ENCODE data around the gene NDUFB6.
"Not testable (repeated sequence)": the region's sequence is repeated elsewhere in the genome, so short reads cannot be mapped to it uniquely, and the experiment has no call there.

The NDUFB6 gene

GRCh38 chr9:32572900-32573523, at the start of gene NDUFB6:
NDUFB6 (minus strand) TSS chr9:32573159; CDS start chr9:32573060, 99 bp downstream.
- peak; percentile 98 for DNase-seq

GRCh38 chr9:32618261-32618660, 45.3 kb upstream of the NDUFB6 start:
- DNase-seq: no peak

GRCh38 chr9:32606811-32607210, 33.9 kb upstream of the NDUFB6 start:
- DNase-seq: no peak

DNA sequence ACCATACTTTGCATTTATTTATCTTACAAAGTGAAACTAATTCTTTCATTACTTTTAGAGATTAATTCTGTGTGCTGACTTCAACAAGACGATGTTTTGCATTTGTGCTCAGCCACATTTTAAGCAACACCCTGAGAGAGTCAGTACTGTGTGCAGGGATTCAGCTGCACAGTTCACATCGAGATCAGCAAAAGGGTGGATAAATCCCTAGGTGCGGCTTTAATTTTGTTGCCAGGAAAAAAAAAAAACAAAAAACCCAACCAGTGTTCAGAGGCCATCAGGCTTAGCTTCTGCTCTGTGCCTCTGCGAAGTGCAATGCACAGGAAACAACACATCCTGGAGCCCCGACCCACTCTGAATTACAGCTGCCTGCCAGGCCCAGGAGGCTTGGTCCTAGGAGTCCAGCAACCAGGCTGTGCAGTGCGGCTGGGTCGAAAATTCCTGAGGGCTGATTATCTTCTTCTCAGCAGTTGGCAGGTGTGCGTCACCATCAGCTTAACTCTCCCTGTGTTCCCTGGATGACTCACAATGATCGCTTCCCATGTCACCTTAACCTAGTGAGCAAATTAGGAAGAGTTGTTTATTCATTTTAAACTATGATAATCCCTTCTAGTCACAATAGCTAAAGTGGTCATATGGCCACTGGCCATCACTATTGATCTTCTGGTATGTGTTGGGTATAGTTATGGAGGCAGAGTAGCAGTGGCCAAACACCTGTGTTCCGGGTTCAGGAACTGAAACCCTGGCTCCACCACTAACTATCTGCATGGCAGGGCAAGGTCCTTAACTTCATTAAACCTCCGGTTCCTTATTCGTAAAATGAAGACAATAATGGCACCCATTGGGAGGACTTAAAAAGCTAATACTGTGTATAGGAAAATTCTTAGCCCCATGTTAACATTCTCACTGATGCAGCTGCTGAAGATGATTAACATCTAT, 31.2 kb upstream of the NDUFB6 start:
- DNase-seq: no peak

DNA sequence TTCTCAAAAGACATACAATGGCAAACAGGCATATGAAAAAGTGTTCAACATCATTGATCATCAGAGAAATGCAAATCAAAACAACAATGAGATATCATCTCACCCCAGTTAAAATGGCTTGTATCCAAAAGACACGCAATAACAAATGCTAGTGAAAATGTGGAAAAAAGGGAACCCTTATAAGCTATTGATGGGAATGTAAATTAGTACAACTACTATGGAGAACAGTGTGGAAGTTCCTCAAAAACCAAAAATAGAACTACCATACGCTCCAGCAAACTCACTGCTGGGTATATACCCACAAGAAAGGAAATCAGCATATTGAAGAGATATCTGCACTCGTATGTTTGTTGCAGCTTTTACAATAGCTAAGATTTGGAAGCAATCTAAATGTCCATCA, 26.1 kb upstream of the NDUFB6 start:
- DNase-seq: not testable (repeated sequence)

- DNase-seq: no peak
Observed at GRCh38 chr9:32596936-32597335, 24.0 kb upstream of the NDUFB6 start.

DNA sequence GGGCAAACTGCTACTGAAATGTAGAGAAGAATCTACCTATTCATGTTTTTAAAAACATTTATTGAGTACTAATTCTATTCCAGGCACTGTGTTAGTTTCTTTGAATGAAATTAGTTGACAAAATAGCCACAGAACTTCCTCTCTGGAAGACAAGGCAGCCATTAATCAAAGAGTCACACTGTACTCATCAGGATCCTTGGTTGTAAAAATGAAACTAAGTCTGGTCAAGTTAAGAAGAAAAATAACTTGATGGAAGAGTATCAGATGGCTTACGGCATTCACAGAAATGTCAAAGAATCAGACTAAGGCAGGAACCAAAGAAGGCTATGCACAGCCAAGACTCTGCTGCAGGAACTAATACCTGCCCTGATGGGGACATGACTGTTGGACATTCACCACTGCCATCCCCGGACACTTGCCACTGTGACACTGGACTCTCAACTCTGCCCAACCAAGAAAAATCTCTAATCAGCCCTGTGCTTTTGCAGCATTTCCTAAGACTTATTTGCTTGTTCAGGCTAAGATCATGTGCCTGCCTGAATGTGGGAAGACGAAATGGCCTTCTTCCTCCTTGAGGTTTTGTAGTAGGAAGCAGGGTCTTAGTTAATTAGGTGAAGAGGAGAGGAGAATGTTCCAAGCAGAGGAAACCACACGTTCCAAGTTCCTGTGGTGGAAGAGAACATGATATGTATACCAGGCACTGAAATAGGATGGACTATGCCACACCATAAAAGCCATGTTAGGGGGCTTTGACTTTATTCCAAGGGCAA, 23.3 kb upstream of the NDUFB6 start:
- DNase-seq: no peak

DNA sequence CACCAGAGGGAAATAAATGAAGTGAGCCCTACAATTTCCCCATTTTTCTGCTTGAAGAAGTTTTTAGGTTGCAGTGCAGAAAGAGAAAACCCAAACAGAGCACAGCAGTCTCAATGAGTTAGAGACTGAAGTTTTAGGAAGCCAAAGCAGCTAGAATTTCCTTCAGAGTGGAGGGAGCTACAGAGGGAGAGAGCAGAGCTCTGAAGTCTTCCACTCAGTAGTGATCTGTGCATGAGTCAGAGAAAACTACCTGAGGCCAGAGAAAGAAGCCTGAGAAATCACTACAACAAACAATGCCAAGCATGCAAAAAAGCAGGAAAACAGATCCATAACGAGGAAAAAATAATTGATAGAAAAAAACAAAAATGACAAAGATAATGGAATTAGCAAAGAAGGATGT, 17.9 kb upstream of the NDUFB6 start:
- DNase-seq: no peak

DNA sequence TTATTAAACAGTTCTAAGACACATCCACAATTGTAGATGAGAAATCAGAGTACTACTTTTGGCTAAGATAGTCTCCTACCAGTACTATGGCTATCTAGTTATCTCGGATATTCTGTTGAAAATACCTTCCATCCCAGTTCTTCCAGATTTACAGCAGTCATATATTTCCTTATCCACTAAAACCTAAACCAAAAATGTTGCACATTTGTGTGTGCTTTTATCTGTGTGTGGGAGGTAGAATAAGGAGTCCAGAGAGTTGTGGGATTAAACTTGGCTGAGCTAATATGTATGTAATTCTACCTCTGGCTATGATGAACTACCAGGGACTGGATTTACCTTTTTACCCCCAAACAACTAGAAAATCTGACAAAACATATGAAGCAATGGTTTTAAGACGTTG, 17.5 kb upstream of the NDUFB6 start:
- DNase-seq: no peak

DNA sequence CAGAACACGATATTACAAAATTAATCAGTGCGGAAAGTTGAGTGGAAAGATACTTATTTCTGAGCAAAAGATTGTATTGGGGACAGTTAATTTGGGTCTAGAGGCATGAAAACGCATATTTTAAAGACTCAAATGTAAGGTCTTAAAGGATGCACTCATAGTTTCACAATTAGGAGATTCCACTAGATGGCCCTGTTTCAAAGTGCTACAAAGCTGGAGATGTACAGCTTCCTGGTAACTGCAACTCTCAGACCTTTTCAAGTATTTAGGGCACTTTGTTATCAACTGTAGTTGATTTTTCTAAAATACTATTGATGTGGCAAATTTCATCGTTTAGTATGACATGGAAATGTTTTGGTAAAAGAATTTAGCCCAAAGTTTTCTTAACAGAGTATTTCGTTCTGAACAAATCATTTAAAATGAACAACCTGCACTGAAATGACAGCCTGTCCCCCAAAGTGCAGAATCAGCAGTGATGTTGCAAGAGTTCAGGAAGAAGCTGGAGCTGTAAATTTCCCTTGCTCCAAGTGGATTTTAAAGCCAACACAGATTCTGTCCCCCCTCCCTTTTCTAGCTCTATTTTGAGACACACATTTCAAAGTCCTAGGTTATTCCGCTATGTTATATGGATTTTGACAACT, 16.2 kb upstream of the NDUFB6 start:
- no peak for DNase-seq

GRCh38 chr9:32587901-32588300, 14.9 kb upstream of the NDUFB6 start:
- no peak for DNase-seq

DNA sequence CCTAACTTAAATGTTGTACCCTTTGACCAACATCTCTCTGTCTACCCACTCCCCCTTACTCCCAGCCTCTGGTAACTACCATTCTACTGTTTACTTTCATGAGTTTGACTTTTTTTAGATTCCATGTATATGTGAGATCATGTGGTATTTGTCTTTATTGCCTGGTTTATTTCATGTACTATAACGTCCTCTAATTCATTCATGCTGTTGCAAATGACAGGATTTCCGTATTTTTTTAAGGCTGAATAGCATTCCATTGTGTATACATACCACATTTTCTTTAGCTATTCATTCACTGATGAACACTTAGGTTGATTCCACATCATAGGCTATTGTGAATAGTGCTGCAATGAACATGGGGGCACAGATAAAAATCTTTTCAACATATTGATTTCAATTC, 11.8 kb upstream of the NDUFB6 start:
- DNase-seq: no peak

GRCh38 chr9:32581512-32582143, 8.7 kb upstream of the NDUFB6 start:
- no peak for DNase-seq

DNA sequence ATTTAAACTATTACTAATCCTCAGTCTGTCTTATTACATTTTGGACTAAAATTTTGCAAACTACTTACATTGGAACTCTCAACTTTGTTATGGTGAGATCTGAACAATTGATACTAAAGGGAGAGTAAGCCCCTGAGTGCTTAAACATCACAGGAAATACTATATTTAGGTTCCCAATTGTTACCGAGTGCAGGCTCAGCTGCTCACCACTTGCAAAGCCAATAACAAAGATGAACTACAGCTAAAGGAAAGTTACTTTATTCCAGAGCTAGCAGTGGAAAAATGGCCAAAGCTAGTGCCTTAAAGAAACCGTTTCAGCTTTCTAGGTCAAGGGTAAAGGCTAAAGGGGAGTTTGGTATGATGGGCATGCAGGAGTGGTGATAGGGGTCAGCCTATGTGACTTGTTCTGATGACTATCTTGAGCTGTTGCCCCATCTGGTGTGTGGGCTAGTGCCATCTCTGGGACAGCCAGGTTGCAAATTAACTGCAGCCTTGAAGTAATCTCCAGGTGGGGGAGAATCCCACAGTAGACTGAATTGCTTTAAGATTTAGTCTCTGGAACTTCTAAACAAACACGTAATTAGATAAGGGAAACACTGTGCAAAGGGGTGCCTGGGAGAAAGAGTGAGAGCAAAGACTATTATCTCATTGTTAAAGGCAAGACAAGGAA, 7.8 kb upstream of the NDUFB6 start:
- no peak for DNase-seq

GRCh38 chr9:32579706-32580331, 6.9 kb upstream of the NDUFB6 start:
- peak; percentile 88 for DNase-seq

DNA sequence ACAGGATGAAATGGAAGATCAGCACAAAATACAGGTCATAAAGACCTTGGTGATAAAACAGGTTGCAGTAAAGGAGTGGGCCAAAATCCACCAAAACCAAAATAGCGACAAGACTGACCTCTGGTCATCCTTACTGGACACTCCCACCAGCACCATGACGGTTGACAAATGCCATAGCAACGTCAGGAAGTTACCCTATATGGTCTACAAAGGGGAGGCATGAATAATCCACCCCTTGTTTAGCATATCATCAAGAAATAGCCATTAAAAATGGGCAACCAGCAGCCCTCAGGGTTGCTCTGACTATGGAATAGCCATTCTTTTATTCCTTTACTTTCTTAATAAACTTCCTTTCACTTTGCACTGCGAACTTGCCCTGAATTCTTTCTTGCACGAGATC, 6.0 kb upstream of the NDUFB6 start:
- no peak for DNase-seq

GRCh38 chr9:32577316-32577715, 4.4 kb upstream of the NDUFB6 start:
- DNase-seq: no peak

DNA sequence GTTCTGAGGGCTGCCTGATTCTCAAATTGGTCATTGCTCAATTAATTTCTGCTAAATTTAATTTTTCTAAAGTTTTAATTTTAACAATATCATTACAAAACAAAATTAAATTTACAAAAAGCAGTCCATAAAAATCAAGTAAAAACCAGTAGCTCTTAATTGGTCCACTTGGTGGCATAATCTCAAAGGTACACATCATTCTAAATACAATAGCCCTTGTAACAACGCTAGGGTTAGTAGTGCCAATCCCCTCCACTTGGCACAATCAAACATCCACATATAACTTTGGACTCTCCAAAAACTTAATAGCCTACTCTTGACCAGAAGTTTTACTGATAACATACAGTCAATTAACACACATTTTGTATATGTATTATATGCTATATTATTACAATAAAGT, 1.9 kb upstream of the NDUFB6 start:
- DNase-seq: no peak

- no peak for DNase-seq
Observed at GRCh38 chr9:32573821-32574220, 862 bp upstream of the NDUFB6 start.

DNA sequence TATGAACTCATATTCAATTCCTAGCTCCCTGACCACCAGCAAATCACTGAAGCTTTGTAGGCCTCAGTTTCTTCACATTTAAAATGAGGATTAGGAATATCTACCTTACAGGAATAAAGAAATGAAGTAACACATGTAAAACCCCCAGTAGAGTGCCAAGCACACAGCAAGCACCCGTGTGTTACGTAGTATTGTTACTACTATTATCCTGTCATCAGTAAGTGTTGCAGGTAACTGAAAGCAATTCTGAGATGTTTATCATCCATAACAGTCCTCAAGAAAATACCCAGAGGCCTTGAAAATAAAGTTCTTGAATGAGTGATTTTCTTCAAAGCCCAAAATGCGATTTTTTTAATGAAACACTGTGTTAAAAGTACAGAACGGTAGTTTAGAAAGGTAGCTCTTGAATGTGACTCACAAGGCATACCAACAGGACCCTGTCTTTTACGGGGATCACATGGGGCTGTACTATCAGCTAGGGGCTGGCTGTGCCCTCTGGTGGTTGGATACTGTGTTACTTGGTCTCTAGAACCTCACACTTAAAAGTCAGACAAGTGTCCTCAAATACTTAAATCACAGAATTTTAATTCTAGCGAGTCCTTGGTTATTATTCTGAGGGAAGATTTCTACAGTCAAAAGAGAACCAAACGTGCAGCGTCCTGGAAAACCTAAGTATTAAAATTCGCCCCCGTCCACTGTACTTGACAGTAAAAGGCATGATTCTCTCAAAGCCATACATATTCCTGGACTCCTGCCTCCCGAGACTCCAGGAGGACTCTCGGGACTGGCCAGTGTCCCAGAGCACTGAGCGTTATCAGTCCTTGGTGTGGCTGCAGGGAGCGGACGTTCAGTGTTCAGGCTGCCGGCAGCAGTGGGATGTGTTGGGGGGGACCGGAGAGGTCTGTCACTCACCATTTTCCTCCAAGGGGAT, 725 bp downstream of the NDUFB6 start:
- peak; percentile 70 for DNase-seq
